ENCODE results near the gene KIF3B. TPM values are rescaled to one million over a fixed set of nuclear protein-coding genes. Genes with fewer than 3 reads are reported as not detected.

KIF3B gene
- total RNA-seq, 1 experiment from 2014 or later, result 20.0 TPM

DNA sequence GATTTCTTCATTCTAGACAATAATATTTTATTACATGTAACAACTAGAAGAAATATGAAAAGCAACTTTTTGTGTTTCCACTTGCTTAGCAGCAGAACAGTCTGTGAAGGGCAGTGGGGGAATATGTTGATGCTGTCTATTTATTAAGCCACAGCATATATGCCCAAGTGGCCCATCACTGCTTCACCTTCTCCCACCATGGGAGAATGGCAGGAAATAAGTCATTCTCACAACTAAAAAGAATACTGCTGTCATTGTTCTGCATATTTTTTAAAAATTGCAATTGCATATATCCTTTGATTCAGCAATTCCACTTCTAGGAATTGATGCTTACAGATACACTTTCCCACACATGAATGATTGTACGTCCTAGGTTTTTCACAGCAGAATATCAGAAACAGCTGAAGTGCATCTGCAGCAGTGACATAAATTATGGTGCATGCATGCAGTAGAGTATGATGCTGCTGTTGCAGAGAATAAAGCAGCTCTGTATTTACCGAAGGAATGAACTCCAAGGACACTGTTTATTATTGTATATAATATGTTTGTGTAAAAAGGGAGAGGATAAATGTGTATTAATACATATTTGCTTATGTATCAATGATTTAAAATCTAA lies 26.8 kb downstream of the KIF3B start:
- ATAC-seq, result no peak
- intact Hi-C loops (cut with micrococcal nuclease), result no loop called here
- CTCF ChIA-PET, result no interaction called here
- Histone ChIP-seq H3K9me2 (replicated peaks; ENCODE audit: low read length) (no peaks in the 10 kb centered on the region), H3K79me2 (ENCODE audit: low read length) (peaks cover 4% of the 10 kb centered on the region; the same call in 1 of the 2 replicates), H3F3A (ENCODE audit: low read length, unreplicated experiment) (no peaks in the 10 kb centered on the region), H3K9ac (ENCODE audit: low read length) (no peak overlapping the region), H3K4me3 (ENCODE audit: low read length) (no peak overlapping the region), H3K27me3 (ENCODE audit: low read length) (no peaks in the 10 kb centered on the region), H2AFZ (ENCODE audit: low read length) (no peak overlapping the region), H4K20me1 (ENCODE audit: low read length) (no peaks in the 10 kb centered on the region), H3K4me1 (ENCODE audit: insufficient read depth, low read length) (no peaks in the 10 kb centered on the region), H3K36me3 (ENCODE audit: low read depth, low read length) (no peaks in the 10 kb centered on the region), H3K4me2 (ENCODE audit: low read length) (no peak overlapping the region), H3K9me3 (ENCODE audit: low read length) (no peaks in the 10 kb centered on the region), H3K27ac (ENCODE audit: low read length) (no peak overlapping the region)
- BruUV-seq (replicated peaks), result no TSS peak
- POLR2A ChIA-PET (ENCODE audit: unreplicated experiment), result no interaction called here
- TF ChIP-seq EZH2 (IDR thresholded peaks at IDR 0.05; ENCODE audit: low read length, unreplicated experiment), result no peak
- TF ChIP-seq EZH2phosphoT487 (IDR thresholded peaks at IDR 0.05; ENCODE audit: borderline replicate concordance, low read length), result no peak
- TF ChIP-seq CTCF (conservative IDR thresholded peaks at IDR 0.05; ENCODE audit: low read depth, low read length), result no peak
- DNase-seq, result no peak

DNA sequence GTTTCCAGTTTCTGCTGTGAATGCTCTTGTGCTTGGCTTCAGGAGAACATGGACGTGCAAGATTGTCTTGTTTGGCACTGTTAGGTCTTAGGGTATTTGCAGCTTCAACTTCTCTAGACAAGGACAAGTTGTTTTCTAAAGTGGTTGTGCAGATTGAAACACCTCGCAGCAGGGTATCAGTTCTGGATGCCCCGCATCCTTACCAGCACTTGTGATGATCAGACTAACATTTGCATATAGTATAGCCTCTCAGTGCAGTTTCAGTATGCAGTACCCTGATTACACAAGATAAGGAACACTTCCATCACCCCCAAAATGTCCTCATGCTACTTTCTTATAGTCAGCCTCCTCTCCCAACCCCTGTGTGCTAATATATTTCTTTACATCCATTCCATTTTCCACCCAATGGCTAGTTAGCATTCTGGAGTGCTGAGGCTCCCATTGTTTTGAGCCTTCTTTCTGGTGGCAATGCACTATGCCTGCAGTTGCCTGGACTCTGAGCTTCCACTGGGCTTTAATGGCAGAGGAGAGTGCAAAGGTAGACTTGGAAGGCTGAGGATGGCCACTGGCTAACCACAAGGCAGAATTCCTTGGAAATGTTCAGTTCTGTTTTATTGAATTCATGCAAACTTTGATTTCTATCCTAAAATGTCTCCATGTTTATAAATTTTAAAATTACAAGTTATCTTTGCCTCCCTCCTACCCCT lies 35.4 kb downstream of the KIF3B start:
- no peak overlapping the region for H3K4me2 ChIP-seq (ENCODE audit: low read length)
- BruUV-seq (replicated peaks), result no TSS peak
- no peaks in the 10 kb centered on the region for H3K9me3 ChIP-seq (ENCODE audit: low read length)
- CTCF ChIA-PET, result no interaction called here
- DNase-seq (no peak), ATAC-seq (no peak)
- H3K27me3 ChIP-seq (ENCODE audit: low read length), result no peaks in the 10 kb centered on the region
- POLR2A ChIA-PET (ENCODE audit: unreplicated experiment), result no interaction called here
- no peak overlapping the region for H2AFZ ChIP-seq (ENCODE audit: low read length)
- H4K20me1 ChIP-seq (ENCODE audit: low read length), result no peaks in the 10 kb centered on the region
- TF ChIP-seq EZH2phosphoT487 (IDR thresholded peaks at IDR 0.05; ENCODE audit: borderline replicate concordance, low read length) (no peak), CTCF (conservative IDR thresholded peaks at IDR 0.05; ENCODE audit: low read depth, low read length) (no peak), EZH2 (IDR thresholded peaks at IDR 0.05; ENCODE audit: low read length, unreplicated experiment) (no peak)
- no peak overlapping the region for H3K9ac ChIP-seq (ENCODE audit: low read length)
- H3F3A ChIP-seq (ENCODE audit: low read length, unreplicated experiment), result no peaks in the 10 kb centered on the region
- intact Hi-C loops (cut with micrococcal nuclease), result no loop called here
- no peak overlapping the region for H3K4me3 ChIP-seq (ENCODE audit: low read length)
- H3K36me3 ChIP-seq (ENCODE audit: low read depth, low read length), result peaks cover 24% of the 10 kb centered on the region
- H3K4me1 ChIP-seq (ENCODE audit: insufficient read depth, low read length), result peaks cover 9% of the 10 kb centered on the region
- H3K79me2 ChIP-seq (ENCODE audit: low read length), result no peaks in the 10 kb centered on the region
- H3K27ac ChIP-seq (ENCODE audit: low read length), result no peak overlapping the region
- H3K9me2 ChIP-seq (replicated peaks; ENCODE audit: low read length), result no peaks in the 10 kb centered on the region

- intact Hi-C loops (cut with micrococcal nuclease), result no loop called here
- Histone ChIP-seq H4K20me1 (ENCODE audit: low read length) (no peaks in the 10 kb centered on the region), H3K9ac (ENCODE audit: low read length) (no peak overlapping the region), H3K4me2 (ENCODE audit: low read length) (no peak overlapping the region), H3F3A (ENCODE audit: low read length, unreplicated experiment) (no peaks in the 10 kb centered on the region), H3K79me2 (ENCODE audit: low read length) (no peaks in the 10 kb centered on the region), H2AFZ (ENCODE audit: low read length) (no peak overlapping the region), H3K4me1 (ENCODE audit: insufficient read depth, low read length) (peaks cover 9% of the 10 kb centered on the region), H3K27ac (ENCODE audit: low read length) (no peak overlapping the region), H3K9me3 (ENCODE audit: low read length) (no peaks in the 10 kb centered on the region), H3K36me3 (ENCODE audit: low read depth, low read length) (peaks cover 27% of the 10 kb centered on the region), H3K9me2 (replicated peaks; ENCODE audit: low read length) (no peaks in the 10 kb centered on the region), H3K4me3 (ENCODE audit: low read length) (no peak overlapping the region), H3K27me3 (ENCODE audit: low read length) (no peaks in the 10 kb centered on the region)
- no peak for ATAC-seq
- DNase-seq, result no peak
- no peak for TF ChIP-seq EZH2 (IDR thresholded peaks at IDR 0.05; ENCODE audit: low read length, unreplicated experiment)
- no peak for TF ChIP-seq CTCF (conservative IDR thresholded peaks at IDR 0.05; ENCODE audit: low read depth, low read length)
- TF ChIP-seq EZH2phosphoT487 (IDR thresholded peaks at IDR 0.05; ENCODE audit: borderline replicate concordance, low read length), result no peak
- ChIA-PET POLR2A (ENCODE audit: unreplicated experiment) (no interaction called here), CTCF (no interaction called here)
- no TSS peak for BruUV-seq (replicated peaks)
Measured at GRCh38 chr20:32314768-32315167, 37.3 kb downstream of the KIF3B start.
